ENCODE data around the gene ATP6V0A4.

GRCh38 chr7:138773176-138773575 lies 24.8 kb downstream of the ATP6V0A4 start:
- no peak for TF ChIP-seq POLR2A (IDR thresholded peaks at IDR 0.05)
- no peak for TF ChIP-seq CTCF (IDR thresholded peaks at IDR 0.05)
- no peak for TF ChIP-seq POLR2AphosphoS5 (IDR thresholded peaks at IDR 0.05; ENCODE audit: insufficient read depth in 1 of 2, low read depth in 1 of 2)
